ENCODE results near the gene GPD2. TPM values are rescaled to one million over a fixed set of nuclear protein-coding genes. Genes with fewer than 3 reads are reported as not detected.

Gene GPD2
- total and polyA plus RNA-seq, 10 of the 15 experiments (the other 5 are each of a cell fraction or from before 2014, with no cell fraction given), result 10.0 to 73.5 (median 43.4) TPM

- TF ChIP-seq MEF2B (IDR thresholded peaks at IDR 0.05; ENCODE audit: partially characterized antibody, poor library complexity, severe bottlenecking) (peak; percentile 49), RUNX3 (IDR thresholded peaks at IDR 0.05; ENCODE audit: low read length) (peak; percentile 72), SKIL (IDR thresholded peaks at IDR 0.05; ENCODE audit: low read depth, poor library complexity, severe bottlenecking) (no peak), USF1 (IDR thresholded peaks at IDR 0.05; ENCODE audit: borderline replicate concordance, extremely low read length, insufficient read depth, low read depth, low read length) (no peak), EP300 (IDR thresholded peaks at IDR 0.05; ENCODE audit: borderline replicate concordance in 1 of 2, control insufficient read depth in 1 of 2, low read depth in 2 of 2, low read length in 2 of 2) (peak in 1 of 2 experiments; percentile 12; a peak in 1 of 4 replicates), MXI1 (IDR thresholded peaks at IDR 0.05; ENCODE audit: low read depth, low read length) (no peak), NR2C1 (IDR thresholded peaks at IDR 0.05) (no peak), IRF4 (IDR thresholded peaks at IDR 0.05; ENCODE audit: low read depth, low read length) (no peak), CEBPB (IDR thresholded peaks at IDR 0.05; ENCODE audit: borderline replicate concordance in 1 of 2, low read depth in 2 of 2, low read length in 2 of 2) (no peak), ZNF217 (IDR thresholded peaks at IDR 0.05) (no peak), YBX1 (IDR thresholded peaks at IDR 0.05) (no peak), MEF2A (IDR thresholded peaks at IDR 0.05; ENCODE audit: insufficient read depth, low read depth, low read length) (peak; percentile 68; the same call in 1 of the 2 replicates), SIX5 (IDR thresholded peaks at IDR 0.05; ENCODE audit: low read depth, low read length, severe bottlenecking) (no peak), NFIC (IDR thresholded peaks at IDR 0.05; ENCODE audit: low read depth, low read length) (peak; percentile 46; the same call in 1 of the 2 replicates), GABPA (IDR thresholded peaks at IDR 0.05; ENCODE audit: low read depth) (0 out of 2 replicates have a peak, but pooled peaks have one; percentile 29), POLR2A (IDR thresholded peaks at IDR 0.05; ENCODE audit: low read depth, low read length) (no peak), CBX5 (IDR thresholded peaks at IDR 0.05; ENCODE audit: low read depth) (no peak), BACH1 (IDR thresholded peaks at IDR 0.05; ENCODE audit: borderline replicate concordance) (peak; percentile 94), HDAC6 (IDR thresholded peaks at IDR 0.05; ENCODE audit: unreplicated experiment) (no peak), YY1 (IDR thresholded peaks at IDR 0.05; ENCODE audit: low read depth, low read length) (no peak), CREB1 (IDR thresholded peaks at IDR 0.05; ENCODE audit: low read depth) (peak; percentile 49; the same call in 1 of the 2 replicates), RB1 (IDR thresholded peaks at IDR 0.05; ENCODE audit: borderline replicate concordance) (no peak)
- TF ChIP-seq, protein P1, sequence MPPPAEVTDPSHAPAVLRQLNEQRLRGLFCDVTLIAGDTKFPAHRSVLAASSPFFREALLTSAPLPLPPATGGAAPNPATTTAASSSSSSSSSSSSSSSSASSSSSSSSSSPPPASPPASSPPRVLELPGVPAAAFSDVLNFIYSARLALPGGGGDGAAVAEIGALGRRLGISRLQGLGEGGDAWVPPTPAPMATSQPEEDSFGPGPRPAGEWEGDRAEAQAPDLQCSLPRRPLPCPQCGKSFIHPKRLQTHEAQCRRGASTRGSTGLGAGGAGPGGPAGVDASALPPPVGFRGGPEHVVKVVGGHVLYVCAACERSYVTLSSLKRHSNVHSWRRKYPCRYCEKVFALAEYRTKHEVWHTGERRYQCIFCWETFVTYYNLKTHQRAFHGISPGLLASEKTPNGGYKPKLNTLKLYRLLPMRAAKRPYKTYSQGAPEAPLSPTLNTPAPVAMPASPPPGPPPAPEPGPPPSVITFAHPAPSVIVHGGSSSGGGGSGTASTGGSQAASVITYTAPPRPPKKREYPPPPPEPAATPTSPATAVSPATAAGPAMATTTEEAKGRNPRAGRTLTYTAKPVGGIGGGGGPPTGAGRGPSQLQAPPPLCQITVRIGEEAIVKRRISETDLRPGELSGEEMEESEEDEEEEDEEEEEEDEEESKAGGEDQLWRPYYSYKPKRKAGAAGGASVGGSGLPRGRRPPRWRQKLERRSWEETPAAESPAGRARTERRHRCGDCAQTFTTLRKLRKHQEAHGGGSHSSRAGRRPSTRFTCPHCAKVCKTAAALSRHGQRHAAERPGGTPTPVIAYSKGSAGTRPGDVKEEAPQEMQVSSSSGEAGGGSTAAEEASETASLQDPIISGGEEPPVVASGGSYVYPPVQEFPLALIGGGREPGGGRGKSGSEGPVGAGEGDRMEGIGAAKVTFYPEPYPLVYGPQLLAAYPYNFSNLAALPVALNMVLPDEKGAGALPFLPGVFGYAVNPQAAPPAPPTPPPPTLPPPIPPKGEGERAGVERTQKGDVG (CRISPR knock-in tag; IDR thresholded peaks at IDR 0.05), result no peak
- TF ChIP-seq, protein P2, sequence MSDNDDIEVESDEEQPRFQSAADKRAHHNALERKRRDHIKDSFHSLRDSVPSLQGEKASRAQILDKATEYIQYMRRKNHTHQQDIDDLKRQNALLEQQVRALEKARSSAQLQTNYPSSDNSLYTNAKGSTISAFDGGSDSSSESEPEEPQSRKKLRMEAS (IDR thresholded peaks at IDR 0.05; ENCODE audit: low read depth, low read length), result no peak
Observed at GRCh38 chr2:156445296-156446220, 9.4 kb downstream of the GPD2 start (continued).

All from GM12878 (cell line).